Stimulated activated CD8-positive, alpha-beta memory T cell treated with anti-CD3 and anti-CD28 coated beads, Interleukin-2, amount 100 ng/mL, for 48 hours (primary cell): ENCODE results near the gene SHE.

Experiments used
- DNase-seq, 2 donors: peaks; one replicate each; pipeline ENCODE4 v3.0.0-alpha.2; 2020; ENCODE audit warnings: low read depth in 2 of 2

The SHE gene

DNA sequence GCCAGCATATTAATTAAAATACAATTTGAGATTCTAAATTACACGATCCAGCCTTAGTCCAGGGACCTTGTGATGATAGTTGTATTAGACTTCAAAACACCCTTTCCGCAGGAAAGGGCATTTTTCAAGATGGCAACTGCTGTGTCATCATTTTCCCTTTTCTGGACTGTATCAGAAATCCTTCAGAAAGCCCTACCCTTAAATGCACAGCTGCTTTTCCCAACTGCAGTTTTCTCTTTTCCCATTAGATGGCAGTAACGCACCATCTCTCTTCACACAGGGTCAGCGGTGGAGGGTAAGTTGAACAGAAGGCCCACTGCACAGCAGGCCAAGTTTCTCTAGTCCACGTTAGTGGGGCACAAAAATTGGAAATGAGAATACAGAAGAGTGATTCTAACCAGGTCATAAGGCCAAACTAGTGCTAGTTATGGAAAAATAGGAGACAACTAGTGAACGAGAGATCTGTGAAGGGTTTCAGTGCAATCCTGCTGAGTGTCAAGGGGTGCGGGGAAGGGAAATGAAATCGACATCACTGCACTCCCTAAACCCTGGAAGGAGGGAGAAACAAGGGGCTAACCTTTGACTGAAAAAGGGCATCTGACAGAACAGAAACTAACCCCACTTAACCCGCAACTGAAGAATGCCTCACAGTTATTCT lies 22.3 kb downstream of the SHE start:
- peak in 1 of 2 donors; percentile 33 for DNase-seq

- DNase-seq = no peak
Measured at GRCh38 chr1:154478639-154479038, 23.6 kb downstream of the SHE start.

DNA sequence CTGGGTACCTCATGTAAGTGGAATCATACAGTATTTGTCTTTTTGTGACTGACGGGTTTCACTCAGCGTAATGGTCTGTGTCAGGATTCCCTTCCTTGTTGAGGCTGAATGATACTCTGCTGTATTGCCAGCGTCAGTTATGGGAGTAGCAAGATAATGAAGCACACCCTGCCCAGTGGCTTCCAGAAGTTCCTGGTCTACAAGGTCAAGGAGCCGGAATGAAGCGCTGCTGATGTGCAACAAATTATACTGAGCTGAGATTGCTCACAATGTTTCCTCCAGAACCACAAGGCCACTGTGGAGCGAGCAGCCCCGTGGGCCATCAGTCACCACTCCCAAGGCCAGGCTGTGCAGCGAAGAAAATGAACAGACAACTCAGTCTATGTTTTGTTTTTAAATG lies 24.2 kb downstream of the SHE start:
- DNase-seq = no peak

DNA sequence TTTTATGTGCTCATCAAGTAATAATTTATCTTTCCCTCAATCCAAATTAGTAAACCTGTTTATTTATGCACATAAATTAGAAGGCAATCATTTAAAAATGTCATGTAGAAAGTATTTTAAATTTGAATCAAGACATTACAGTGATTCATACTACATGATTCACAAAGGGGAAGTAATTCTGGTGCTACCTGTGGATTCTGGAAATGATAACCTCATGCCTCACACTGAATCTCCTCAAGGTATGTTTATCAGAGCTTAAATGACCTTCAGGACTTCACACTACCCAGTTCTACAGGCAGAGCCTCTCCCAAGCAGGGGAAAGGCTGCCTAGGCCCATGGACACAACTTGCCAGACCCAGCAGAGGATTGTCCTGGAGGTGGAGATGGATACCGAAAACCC lies 25.4 kb downstream of the SHE start:
- no peak for DNase-seq

DNA sequence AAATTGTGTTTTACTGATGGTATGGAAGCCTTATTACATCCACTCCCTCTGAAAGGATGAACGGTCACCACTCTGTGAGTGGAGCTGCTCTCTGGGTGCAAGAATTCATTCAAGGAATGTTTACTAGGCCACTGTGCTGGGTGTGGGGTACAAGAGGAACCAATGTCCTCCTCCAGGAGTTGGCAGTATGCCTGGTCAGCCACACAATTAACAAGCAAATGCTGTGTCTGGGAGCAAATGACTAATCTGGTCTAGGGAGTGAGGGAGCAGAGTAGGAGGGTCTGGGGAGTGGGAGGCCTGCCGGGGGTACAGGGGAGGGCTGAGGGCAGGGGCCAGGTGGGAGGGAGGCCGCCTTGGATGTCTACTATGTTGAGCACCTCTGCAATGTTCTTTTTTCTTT lies 27.4 kb downstream of the SHE start:
- no peak for DNase-seq

- no peak for DNase-seq
Measured at GRCh38 chr1:154471304-154471703, 30.9 kb downstream of the SHE start.

DNA sequence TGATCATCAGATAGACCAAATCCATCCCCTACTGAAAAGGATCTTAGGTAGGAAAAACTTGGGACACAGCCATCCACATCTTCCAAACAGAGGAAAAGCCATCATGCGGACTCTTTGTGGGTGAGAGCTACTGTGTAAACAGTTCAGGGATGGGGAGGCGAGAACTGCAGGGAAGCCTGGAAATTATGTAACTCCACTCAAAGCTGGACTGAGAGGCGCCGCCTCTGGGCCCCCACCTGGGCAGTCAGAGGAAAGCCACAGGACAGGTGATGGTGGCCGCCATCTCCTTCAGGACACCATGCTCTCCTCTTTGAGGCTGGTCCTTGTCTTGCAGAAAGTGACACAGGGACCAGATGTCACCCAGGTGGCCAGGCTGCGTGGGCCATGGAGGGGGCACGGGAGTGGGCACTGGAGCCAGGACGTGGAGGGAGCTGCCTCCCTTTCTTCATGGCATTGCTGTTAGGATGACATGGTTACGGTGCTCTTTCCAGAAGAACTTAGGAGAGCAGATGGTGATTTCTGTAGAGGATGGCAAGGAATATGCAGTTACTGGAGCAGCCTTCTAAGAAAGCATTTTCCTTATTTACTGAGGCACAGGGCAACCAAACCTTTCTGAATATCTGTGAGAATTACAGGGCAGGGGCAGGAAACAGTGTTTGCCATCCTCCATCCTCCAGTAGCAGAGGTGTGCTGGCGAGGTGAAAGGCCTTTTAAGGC lies 32.2 kb downstream of the SHE start:
- no peak for DNase-seq

- DNase-seq = no peak
Measured at GRCh38 chr1:154468535-154469250, 33.5 kb downstream of the SHE start.

DNA sequence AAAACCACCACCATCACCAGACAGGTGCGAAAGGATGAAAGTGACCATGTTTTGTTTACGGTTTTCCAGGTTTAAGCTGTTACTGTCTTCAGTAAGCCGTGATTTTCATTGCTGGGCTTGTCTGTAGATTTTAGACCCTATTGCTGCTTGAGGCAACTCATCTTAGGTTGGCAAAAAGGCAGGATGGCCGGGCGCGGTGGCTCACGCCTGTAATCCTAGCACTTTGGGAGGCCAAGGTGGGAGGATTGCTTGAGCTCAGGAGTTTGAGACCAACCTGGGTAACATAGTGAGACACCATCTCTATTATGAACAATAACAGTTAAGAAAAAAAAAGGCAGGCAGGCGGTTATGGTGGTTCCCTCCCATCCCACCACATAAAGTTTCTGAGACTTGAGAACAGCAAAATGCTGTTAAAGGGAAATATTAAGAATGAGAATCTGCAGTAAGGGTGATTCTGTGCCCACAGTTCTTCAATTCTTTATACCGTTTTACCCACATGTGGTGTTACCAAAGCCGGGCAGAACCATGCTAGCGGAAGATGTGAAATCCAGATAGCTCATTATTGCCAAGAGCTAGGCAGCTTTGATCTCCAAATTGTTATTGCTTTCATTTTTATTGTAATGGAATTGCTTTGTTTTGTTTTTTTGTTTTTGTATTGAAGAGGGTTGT lies 34.6 kb downstream of the SHE start:
- DNase-seq = no peak

- no peak for DNase-seq
Measured at GRCh38 chr1:154466921-154467417, 35.2 kb downstream of the SHE start.

- no peak for DNase-seq
Measured at GRCh38 chr1:154466206-154466605, 36.0 kb downstream of the SHE start.

DNA sequence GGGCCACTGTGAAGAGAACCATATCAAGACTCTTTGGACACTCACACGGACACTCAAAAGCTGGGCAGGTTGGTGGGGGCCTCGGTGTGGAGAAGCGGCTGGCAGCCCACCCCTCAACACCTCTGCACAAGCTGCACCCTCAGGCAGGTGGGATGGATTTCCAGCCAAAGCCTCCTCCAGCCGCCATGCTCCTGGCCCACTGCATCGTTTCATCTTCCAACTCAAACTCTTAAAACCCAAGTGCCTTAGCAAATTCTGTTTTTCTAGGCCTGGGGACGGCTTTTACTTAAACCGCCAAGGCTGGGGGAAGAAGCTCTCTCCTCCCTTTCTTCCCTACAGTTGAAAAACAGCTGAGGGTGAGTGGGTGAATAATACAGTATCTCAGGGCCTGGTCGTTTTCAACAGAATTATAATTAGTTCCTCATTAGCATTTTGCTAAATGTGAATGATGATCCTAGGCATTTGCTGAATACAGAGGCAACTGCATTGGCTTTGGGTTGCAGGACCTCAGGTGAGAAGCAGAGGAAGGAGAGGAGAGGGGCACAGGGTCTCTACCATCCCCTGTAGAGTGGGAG lies 36.5 kb downstream of the SHE start:
- DNase-seq = no peak

- DNase-seq = peak; percentile 26 to 40
Measured at GRCh38 chr1:154463512-154463990, 38.7 kb downstream of the SHE start.

- DNase-seq = no peak
Measured at GRCh38 chr1:154460695-154461260, 41.4 kb downstream of the SHE start.

DNA sequence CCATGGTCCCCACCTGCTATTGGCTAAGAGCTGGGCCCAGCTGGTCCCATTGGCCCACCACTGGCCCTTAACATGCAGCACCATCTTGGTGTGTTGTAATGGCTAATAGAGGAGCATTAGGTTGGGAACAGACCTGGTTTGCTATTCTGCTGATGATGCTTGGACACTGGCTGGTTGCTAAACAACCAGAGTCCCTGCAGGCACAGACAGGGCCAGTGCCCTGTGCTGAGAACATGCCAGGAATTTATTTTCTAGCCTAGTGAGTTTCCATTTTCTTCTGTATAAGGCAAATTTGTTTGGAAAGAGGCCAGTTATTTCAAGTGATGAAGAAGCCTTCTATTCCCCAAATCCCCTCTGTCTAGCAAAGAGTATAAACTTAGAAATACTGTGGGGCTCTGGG lies 43.1 kb downstream of the SHE start:
- DNase-seq = no peak

GRCh38 chr1:154456631-154457030 lies 45.6 kb downstream of the SHE start:
- no peak for DNase-seq

DNA sequence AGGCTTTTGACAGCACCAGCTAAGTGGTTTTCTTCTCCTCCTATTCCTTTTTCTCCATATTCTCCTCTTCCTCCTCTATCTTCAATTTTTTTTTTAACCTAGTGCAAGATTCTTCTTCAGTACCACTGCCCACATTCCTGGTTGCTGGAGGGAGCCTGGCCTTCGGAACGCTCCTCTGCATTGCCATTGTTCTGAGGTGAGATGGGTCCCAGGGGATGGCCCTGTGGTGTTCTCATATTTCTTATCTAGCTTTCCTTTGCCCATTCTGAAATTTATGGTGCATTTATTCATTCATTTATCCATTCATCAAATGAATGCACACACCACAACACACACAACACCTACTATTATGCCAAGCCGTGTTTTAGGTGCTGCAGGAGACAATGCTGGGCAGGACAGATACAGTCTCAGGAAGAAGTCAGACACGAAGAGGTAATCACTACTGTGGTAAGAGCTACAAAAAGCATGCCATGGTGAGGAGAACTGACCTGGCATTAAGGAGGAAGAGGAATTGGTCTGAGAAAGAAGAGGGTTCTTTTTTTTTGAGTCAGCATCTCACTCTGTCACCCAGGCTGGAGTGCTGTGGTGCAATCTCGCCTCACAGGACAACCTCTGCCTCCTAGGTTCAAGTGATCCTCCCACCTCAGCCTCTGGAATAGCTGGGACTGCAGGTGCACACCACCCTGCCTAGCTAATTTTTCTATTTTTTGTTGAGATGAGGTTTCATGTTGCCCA lies 47.7 kb downstream of the SHE start:
- no peak for DNase-seq

DNA sequence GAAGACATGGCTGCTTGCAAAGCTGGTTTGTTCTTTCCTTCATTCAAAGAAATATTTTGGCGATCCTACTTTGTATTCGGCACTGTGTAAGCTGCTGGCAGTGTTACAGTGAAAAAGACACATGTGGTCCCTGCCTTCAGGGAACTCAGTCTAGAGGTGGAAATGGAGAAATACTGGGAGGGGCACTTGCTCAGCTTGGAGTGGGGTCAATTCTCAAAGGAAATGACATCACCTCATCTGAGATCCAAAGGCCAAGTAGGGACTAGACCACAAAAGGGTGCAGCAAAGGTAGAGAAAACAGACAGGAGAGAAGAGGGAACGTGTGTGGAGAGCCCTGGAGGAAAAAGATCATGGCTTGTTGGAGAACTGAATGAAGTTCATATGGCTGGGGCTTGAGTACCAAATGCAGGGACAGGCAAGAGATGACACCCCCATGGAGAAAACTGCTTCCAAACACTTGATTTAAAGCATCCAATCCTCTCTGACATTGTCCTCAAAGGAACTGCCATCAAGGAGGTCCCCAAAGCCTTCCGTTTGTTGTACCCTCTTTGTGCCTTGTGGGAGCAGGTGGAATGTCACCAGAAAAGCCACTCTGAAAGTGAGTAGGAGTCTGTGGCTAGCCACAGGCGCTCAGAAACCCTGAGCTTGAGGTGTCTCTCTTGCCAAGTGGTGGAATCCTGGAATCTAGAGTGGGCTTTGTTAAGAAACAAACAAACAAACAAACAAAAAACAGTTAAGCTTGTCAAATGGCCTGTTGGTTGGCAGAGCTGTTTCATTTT lies 48.4 kb downstream of the SHE start:
- DNase-seq = no peak

DNA sequence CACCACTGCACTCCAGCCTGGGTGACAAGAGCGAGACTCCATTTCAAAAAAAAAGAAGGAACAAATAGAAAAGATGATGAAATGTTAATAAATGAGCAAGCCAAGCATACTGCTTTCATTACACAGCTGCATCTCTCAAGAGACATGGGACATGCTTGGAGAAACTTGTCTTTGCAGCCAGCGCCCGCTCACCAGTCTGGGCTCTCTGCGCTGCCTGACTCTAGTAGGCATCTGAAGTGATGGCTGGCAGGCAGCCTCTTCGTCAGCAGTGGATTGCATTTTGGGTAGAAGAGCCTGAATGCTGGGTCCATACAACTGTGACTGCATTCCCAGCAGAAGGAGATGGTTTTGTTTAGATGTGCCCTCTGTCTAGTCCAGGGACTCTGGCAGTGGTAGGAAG lies 49.1 kb downstream of the SHE start:
- DNase-seq = no peak

GRCh38 chr1:154448331-154448811 lies 53.8 kb downstream of the SHE start:
- no peak for DNase-seq
